HEK293T (cell line): ENCODE measurements around the gene LMX1A.
A peak's percentile ranks its signal among the peaks of the same experiment; 100 is the strongest.

Source experiments
- CTCF ChIA-PET: fragments of 350-600 bp; formaldehyde crosslinking; extraction: SDS; loops from one replicate; lab custom pipeline; 2021; ENCODE audit warnings: antibody characterized with exemption, inconsistent platforms; lab: Yijun Ruan, JAX
- POLR2A ChIA-PET: fragments of 350-600 bp; formaldehyde crosslinking; extraction: SDS; loops from one replicate; lab custom pipeline; 2020; ENCODE audit warnings: antibody characterized with exemption, inconsistent platforms; lab: Yijun Ruan, JAX
- DNase-seq: peaks from one replicate; pipeline ENCODE4 v3.0.0; 2012; ENCODE audit warnings: mixed read lengths; ENCODE audit errors: extremely low spot score
- ARNT ChIP-seq: fragments of 450-650 bp; IDR thresholded peaks from 2 replicates; pipeline ENCODE4 v1.6.1; 2017; ENCODE audit warnings: mild to moderate bottlenecking
- BHLHE40 ChIP-seq: fragments of 450-650 bp; IDR thresholded peaks from 2 replicates; pipeline ENCODE4 v1.6.1; 2016; ENCODE audit warnings: mild to moderate bottlenecking, moderate library complexity, borderline replicate concordance
- CTBP1 ChIP-seq: fragments of 450-650 bp; IDR thresholded peaks from 2 replicates; pipeline ENCODE4 v1.6.1; 2016; ENCODE audit warnings: borderline replicate concordance
- ELF4 ChIP-seq: fragments of 450-650 bp; IDR thresholded peaks from 2 replicates; pipeline ENCODE4 v1.6.1; 2017; ENCODE audit warnings: antibody characterized with exemption
- FOXA1 ChIP-seq: fragments of 450-650 bp; IDR thresholded peaks from 2 replicates; pipeline ENCODE4 v1.6.1; 2016; ENCODE audit warnings: mild to moderate bottlenecking
- FOXK2 ChIP-seq: fragments of 450-650 bp; IDR thresholded peaks from 2 replicates; pipeline ENCODE4 v1.6.1; 2016; ENCODE audit warnings: mild to moderate bottlenecking
- FOXM1 ChIP-seq: fragments of 450-650 bp; IDR thresholded peaks from 2 replicates; pipeline ENCODE4 v1.6.1; 2017; ENCODE audit warnings: mild to moderate bottlenecking, borderline replicate concordance
- HDGF ChIP-seq: fragments of 450-650 bp; IDR thresholded peaks from 2 replicates; pipeline ENCODE4 v1.6.1; 2017; ENCODE audit warnings: antibody characterized with exemption, borderline replicate concordance
- L3MBTL2 ChIP-seq: fragments of 450-650 bp; conservative IDR thresholded peaks from 2 replicates; pipeline ENCODE4 v1.6.1; 2016; ENCODE audit warnings: mild to moderate bottlenecking
- LEF1 ChIP-seq: fragments of 450-650 bp; IDR thresholded peaks from 2 replicates; pipeline ENCODE4 v1.6.1; 2017; ENCODE audit warnings: mild to moderate bottlenecking, borderline replicate concordance
- NFRKB ChIP-seq: fragments of 450-650 bp; IDR thresholded peaks from 2 replicates; pipeline ENCODE4 v1.6.1; 2016; ENCODE audit warnings: mild to moderate bottlenecking, moderate library complexity
- SP1 ChIP-seq: fragments of 450-650 bp; IDR thresholded peaks from 2 replicates; pipeline ENCODE4 v1.6.1; 2017
- SUZ12 ChIP-seq: fragments of 450-650 bp; IDR thresholded peaks from 2 replicates; pipeline ENCODE4 v1.6.1; 2016; ENCODE audit warnings: mild to moderate bottlenecking
- TARDBP ChIP-seq: fragments of 450-650 bp; IDR thresholded peaks from 2 replicates; pipeline ENCODE4 v1.6.1; 2016
- ZNF384 ChIP-seq: fragments of 450-650 bp; IDR thresholded peaks from 2 replicates; pipeline ENCODE4 v1.6.1; 2016
- TF ChIP-seq, protein P1 (sequence below): fragments of 450-650 bp; IDR thresholded peaks from 2 replicates; pipeline ENCODE4 v1.6.1; 2016

Gene LMX1A

DNA sequence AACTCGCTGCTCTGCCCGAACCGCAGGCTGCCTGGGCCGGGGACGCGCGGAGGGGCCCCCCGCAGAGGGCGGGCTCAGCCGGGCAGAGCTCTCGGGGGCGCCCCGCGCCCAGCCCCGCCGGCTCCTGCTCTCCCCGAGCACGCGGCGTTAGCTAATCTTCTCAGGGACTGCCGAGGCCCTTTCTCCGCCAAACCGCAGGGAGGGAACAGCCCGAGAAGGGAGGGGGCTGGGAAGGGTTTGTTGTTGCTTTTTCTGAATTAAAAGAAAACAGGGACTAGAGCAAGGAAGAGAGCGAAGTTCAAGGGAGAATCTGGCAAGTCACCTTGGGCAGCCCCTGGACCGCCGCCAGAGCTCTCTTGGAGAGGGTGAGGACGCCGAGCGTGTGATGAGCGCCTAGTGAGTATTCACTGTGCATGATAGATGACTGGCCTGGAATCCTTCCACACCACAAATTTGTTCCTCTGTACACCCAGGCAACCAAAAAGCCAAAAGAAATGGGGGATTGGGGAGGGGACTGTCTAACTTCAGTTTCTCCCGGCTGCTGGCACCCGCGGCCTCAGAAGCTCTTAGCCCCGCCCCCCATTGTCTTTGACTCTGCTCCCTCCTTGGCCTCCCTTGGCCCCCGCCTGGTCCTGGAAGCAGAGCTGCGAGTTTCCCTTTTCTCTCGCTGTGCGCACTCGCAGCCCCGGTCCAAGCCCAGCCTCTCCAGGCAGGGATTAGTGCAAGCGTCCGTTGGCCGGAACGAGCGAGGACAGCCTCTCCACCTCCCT is 19.7 kb upstream of the LMX1A start:
- TF ChIP-seq HDGF, result no peak
- TF ChIP-seq L3MBTL2, result peak; percentile 56; the same call in 1 of the 2 replicates
- peak; percentile 37 for DNase-seq
- CTCF ChIA-PET, result interaction anchor here (0.6 to 1.2 kb wide), 2 partner anchors 9 to 187 kb away, joined by 3 to 5 read pairs; no protein-coding TSS in a partner anchor
- POLR2A ChIA-PET, result no interaction called here

DNA sequence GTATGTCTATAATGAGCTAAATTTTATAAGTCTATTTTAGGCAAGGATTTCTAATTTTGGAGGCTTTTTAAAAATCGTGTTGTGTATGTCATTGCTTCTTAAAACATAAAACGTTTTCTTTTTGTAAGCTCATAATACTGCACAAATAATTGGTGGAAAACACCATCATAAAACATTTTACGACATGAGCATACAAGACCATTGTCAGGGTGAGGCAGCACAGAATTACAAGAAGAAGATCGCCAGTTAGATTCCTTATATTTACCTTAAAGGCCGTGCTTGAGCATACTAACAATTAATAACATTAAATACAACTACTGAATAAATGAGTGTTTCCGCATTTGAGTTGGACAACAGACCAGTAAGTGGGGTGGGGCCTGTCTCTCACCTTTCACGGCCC is 19.1 kb upstream of the LMX1A start:
- DNase-seq, result no peak
- TF ChIP-seq HDGF (no peak), BHLHE40 (no peak), CTBP1 (no peak), TARDBP (no peak)
- ChIA-PET CTCF (interaction anchor here (0.6 to 1.2 kb wide), 2 partner anchors 8 to 188 kb away, joined by 3 to 5 read pairs; no protein-coding TSS in a partner anchor), POLR2A (no interaction called here)

DNA sequence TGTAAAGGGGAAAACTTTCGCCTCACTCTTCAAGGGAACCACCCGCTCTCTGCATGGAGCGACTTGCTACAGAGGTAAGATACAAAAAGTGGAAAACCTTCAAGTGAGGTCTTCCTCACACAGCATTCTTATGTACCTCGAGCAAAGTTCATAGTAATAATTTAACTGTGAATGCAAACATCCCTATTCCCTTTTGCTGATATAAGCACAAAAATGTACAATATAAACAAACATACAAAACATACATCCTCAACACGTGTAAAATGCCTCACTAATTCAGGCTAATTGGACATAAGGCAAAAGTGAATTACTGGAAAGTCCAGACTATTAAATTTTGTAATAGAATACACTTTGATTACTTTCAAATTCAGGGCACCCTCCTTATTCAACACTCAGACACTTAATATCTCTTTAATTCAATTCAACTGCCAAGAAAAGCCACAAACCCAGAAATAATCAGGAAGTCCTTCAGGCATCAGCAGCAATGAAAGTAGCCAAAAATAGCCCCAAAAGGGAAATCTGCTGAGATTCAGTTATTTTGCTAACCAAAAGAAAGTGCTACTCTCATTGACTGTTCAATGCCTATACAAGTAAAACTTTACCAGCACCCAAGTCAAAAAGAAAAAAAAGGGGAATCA is 15.2 kb upstream of the LMX1A start:
- no peak for DNase-seq
- ChIA-PET CTCF (interaction anchor here (1.2 kb wide), 1 partner anchor 242 kb away, joined by 6 read pairs; no protein-coding TSS in a partner anchor), POLR2A (no interaction called here)
- TF ChIP-seq TARDBP, result no peak

DNA sequence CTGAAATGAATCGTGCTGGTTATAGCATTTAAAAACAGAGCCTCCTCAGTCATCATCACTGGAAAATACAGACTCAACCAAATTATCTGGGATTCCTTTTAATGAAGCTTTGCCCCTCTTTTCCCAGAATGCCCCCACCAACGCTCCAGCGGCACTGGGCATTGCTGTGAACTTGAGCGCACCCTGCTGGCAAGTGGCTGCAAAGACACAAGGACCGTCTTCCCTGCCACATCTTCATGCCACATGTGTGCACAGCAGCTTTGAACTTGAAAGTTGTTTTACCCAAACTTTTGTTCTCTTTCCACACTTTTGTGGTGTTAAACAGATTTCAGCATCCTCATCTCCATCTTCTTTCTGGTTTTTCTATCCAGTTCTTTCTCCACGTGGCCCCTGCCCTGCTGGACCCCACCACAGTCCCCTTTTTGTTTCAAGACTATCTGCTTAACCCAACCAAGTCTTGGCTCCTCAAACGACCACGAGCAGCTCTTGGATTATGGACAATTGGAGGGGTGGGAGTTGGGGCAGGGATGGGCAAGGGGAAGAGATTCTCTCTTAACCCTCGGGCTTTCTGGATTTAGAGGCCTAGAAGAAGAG is 12.8 kb upstream of the LMX1A start:
- TF ChIP-seq FOXK2, result no peak
- TF ChIP-seq HDGF, result no peak
- no peak for TF ChIP-seq TARDBP
- no peak for TF ChIP-seq L3MBTL2
- no peak for TF ChIP-seq FOXA1
- no peak for TF ChIP-seq ZNF384
- no peak for TF ChIP-seq SUZ12
- TF ChIP-seq, protein P1, sequence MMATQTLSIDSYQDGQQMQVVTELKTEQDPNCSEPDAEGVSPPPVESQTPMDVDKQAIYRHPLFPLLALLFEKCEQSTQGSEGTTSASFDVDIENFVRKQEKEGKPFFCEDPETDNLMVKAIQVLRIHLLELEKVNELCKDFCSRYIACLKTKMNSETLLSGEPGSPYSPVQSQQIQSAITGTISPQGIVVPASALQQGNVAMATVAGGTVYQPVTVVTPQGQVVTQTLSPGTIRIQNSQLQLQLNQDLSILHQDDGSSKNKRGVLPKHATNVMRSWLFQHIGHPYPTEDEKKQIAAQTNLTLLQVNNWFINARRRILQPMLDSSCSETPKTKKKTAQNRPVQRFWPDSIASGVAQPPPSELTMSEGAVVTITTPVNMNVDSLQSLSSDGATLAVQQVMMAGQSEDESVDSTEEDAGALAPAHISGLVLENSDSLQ, result no peak
- no peak for TF ChIP-seq LEF1
- DNase-seq, result peak; percentile 82
- ChIA-PET CTCF (interaction anchor here (0.7 to 2.6 kb wide), 10 partner anchors 8 to 240 kb away, joined by 3 to 17 read pairs (median 4); no protein-coding TSS in a partner anchor), POLR2A (no interaction called here)

DNA sequence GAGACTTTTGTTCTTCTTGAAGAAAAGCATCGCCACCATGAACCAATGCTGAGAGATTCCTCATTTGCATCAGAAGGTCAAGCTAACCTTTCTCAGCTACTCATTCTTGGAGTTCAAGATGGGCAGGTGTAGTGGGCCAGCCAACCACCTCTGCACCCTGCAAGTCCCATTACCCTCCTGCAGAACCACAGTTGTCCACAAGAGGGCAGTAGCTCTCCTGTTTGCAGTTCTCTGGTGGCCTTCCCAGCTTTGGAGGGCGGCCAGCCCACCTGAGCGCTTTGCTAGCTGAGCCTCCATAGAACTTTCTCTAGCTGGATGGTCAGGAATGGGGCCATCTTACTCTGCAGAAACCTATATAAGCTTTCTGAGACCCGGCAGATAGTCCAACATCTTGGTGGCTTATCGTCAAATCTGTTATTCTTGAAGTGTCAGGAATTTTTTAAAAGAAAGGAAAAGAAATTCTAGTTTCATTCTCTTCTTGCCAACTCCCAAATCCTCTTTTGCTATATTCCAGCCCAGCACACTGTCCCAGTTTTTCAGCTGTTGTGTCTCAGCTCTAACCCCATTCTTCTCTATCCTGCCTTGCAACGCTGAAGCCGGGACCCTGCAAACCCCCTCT is 11.0 kb upstream of the LMX1A start:
- peak; percentile 89 for DNase-seq
- CTCF ChIA-PET, result interaction anchor here (0.6 to 2.6 kb wide), 22 partner anchors 9 to 1493 kb away, joined by 3 to 17 read pairs (median 4); no protein-coding TSS in a partner anchor
- POLR2A ChIA-PET, result interaction anchor here (0.6 kb wide), 1 partner anchor 9 kb away, joined by 3 read pairs; no protein-coding TSS in a partner anchor
- TF ChIP-seq, protein P1, result no peak
- TF ChIP-seq FOXK2 (no peak), HDGF (no peak), FOXA1 (no peak)

DNA sequence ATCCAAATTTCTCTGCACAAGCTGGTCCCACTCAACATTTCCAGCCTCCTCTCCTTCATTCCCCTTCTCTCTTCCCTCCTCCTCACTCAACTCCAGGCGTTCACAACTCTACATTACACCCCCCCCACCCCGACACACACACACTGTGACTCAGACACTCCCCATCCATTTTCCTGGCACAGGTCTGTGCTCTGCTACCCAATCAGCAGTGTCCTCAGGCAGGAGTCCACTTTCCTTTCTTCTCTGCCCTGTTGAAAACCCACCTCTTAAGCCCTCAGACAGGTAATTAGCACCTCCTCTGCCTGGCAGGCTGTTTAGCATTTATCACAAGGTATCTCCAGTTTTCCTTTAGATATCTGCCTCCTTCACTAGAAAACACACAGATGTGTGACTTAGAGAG is 8.8 kb upstream of the LMX1A start:
- ChIA-PET POLR2A (no interaction called here), CTCF (no interaction called here)
- no peak for DNase-seq
- TF ChIP-seq NFRKB (no peak), L3MBTL2 (no peak), ARNT (no peak), TARDBP (no peak), CTBP1 (no peak), SUZ12 (no peak), FOXK2 (no peak), BHLHE40 (no peak), FOXA1 (no peak), FOXM1 (no peak), ZNF384 (no peak), LEF1 (no peak), ELF4 (no peak), HDGF (no peak), SP1 (no peak)
- TF ChIP-seq, protein P1, result no peak
